GM12872 (cell line): ENCODE results near the gene FAT1.
A peak's percentile ranks its signal among the peaks of the same experiment; 100 is the strongest.

Experiments
- TF ChIP-seq, protein P1 (sequence below): IDR thresholded peaks from 3 replicates; pipeline ENCODE4 v1.5.1; 2011; ENCODE audit warnings: low read depth, mild to moderate bottlenecking, low read length, moderate library complexity; ENCODE audit not compliant: insufficient read depth

The FAT1 gene

DNA sequence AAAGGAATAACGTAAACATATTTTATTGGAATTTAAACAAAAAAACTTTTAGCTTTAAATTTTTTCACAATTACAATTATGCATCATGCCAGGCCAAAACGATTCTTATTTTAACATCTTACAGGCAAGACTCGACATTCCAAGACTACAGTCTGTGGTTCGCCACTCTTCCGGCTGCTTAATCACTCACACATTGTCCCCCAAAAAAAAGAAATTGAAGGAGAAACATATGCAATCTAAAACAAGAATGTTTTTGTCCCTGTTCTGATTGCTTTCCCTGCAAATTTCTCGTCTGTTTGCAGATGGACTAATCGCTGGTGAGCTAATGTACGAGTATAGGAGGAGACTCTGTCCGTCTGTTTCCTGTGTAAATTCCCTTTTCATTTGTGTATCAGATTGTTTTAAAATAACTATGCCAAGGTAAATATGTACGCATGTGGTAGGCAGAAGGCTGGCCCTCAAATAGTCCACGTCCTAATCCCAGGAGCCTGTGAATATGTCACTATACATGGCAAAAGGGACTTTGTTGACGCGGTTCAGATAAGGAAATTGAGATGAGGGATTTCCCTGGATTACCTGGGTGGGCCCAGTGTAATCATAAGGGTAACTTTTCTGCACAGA lies 130.6 kb downstream of the FAT1 start:
- TF ChIP-seq, protein P1, sequence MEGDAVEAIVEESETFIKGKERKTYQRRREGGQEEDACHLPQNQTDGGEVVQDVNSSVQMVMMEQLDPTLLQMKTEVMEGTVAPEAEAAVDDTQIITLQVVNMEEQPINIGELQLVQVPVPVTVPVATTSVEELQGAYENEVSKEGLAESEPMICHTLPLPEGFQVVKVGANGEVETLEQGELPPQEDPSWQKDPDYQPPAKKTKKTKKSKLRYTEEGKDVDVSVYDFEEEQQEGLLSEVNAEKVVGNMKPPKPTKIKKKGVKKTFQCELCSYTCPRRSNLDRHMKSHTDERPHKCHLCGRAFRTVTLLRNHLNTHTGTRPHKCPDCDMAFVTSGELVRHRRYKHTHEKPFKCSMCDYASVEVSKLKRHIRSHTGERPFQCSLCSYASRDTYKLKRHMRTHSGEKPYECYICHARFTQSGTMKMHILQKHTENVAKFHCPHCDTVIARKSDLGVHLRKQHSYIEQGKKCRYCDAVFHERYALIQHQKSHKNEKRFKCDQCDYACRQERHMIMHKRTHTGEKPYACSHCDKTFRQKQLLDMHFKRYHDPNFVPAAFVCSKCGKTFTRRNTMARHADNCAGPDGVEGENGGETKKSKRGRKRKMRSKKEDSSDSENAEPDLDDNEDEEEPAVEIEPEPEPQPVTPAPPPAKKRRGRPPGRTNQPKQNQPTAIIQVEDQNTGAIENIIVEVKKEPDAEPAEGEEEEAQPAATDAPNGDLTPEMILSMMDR: no peak

DNA sequence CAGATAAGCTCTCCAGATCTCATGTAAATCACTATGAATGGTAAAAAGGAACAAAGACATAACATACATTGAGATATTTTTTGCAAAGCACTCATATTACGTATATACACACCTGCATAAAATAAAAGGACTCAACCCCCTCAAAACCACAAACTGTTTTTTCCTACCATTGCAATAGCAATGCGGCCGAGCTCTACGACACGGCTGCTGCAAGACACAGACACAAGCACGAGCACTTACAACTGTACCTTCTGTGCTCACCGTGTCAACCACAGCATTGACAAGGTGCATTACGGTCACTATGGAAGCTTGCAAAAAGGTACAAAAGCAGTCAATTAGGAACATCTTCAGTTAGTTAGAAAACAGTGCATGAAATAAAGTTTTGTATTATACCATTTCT lies 131.2 kb downstream of the FAT1 start:
- TF ChIP-seq, protein P1: no peak

DNA sequence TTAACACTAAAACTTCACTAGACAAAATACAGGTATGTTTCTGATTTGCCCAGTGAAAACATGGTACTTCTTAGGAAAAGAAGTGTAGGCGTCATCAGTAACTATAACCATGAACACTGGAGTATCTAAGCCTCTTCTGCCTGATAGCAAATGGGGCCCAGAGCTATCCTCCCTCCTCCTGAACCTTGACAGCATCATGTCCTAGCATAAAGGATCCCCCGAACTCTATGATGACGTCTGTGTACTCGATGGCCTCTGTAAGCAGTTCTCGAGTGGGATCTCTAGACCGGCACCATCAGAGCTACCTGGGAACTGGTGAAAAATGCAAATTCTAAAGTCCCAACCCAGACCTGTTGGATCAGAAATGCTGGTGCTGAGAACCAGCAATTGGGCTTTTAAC lies 132.0 kb downstream of the FAT1 start:
- TF ChIP-seq, protein P1: no peak

DNA sequence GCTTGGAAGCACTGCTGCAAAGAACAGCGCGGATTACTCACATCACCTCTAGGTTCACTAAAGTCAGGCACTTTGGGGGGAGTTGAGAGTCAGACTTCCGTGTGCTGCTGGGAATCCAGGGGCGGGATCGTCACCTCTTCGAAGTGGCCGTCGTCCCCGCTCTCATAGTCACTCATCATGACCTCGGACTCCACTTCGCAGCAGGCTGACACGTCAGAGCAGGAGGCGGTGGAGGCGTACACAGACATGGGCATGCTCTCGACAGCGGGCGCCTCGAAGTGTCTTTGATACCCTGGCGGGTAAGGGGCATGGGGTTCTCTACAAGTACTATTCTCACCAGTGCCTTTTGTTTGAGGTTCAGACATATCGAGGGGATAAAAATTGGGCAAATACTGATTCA lies 135.2 kb downstream of the FAT1 start:
- TF ChIP-seq, protein P1: no peak

DNA sequence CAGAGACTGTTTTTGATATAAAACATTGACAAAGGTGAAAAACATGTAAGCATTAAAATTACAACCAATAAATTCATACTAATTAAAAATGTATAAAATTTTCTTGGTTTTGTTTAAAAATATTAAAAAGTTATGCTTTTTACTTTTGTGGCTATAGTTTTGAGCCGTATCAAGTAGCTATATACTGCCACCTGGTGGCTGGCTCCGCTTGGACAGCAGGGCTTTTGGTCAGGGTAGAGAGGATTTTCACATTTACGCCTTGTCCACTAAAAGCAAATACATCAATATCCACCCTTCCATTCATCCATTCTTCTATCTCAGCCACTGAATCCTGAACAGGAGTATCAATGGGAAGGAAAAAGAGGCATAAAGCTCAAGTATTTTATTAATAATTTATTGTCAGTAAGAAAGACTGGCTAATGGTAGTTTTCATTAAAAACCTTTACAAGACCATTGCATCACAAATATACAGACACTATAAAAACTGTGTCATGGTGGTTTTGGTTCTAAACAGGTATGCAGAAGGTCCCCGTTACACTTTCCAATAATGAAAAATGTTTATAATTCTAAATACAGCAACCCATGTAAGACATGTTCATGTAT lies 136.1 kb downstream of the FAT1 start:
- TF ChIP-seq, protein P1: peak; percentile 71

DNA sequence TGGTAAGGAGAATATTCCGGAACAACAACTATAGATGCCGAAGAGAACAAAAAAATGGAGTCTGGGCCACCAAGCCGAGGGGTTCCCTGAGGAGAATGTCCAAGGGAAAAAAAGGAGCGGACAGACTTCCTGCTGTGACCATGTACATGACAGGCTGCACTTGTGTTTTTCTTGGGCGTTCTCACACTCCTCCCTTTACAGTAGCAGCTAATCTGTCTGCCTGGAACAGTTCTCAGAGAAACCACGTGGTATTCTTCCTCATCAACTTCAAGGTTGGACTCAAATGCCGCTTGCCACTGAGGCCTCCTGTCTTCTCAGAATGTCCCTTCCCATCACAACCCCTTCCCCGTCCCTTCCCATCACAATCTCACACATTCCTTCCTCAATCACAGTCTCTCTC lies 137.5 kb downstream of the FAT1 start:
- TF ChIP-seq, protein P1: no peak

DNA sequence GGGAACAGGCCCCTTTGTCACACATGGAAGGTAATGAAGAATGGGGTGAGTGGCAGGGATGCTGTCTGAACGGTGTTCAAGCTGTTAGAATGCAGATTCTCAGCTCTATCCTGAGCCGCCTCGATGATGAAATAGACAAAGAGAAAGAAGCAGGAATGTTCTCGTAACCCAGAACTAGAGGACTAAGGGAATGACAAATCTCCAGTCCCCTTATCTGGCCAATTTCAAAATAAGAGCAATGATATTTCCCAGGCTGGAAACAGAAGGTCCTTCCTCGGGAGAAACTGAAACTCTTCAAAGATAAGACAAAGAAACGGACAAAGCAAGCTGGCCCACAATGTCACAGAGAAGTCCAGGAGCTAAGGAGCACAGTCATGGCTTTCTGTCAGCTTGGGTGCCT lies 138.7 kb downstream of the FAT1 start:
- TF ChIP-seq, protein P1: no peak
